IPS-NIHi7 (cell line): ENCODE measurements around the gene LPP.
A peak's percentile ranks its signal among the peaks of the same experiment; 100 is the strongest.

ENCODE experiments used
- DNase-seq: peaks from one replicate; pipeline ENCODE4 v3.0.0; 2012; ENCODE audit warnings: mixed read lengths; ENCODE audit errors: extremely low spot score

LPP gene

DNA sequence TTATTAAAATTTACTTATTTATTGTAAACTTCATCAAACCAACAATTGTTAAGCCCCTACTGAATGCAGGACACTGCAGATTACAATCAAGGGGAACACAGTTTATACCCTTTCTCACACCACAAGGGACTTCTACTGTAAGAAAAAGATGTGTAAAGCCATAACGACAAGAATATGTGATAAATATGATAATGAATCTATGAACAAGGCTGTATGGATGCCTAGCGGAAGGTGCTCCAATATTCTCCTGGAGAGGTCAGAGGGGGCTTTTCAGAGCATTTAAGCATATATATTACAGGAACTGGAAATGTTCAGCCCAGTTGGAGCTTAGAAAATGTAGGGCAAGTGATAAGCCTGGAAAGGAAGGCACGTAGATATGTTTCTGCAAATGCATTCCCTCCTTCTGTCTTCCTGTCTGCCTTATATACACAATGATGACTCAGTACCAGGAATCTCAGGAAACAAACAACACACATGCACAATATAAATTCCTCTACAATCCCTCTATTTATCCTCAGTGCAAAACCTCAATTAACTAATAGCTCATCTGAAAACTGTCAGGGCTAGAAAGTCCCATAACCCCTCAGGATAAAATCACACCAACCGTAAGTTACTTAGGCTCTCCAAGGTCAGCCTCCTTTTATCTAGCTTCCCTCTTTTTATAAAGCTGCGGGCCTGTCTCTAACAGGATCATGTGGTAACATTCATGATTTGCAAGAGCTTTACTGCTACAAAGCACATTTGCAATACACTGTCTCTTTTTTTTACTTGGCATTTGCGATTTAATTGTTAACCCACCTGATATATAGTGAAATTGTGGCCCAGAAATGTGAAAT is 393.1 kb downstream of the LPP start:
- no peak for DNase-seq

- DNase-seq = no peak
Measured at GRCh38 chr3:188553569-188553968, 399.6 kb downstream of the LPP start.

GRCh38 chr3:188554404-188554803 is 400.4 kb downstream of the LPP start:
- no peak for DNase-seq

GRCh38 chr3:188557235-188557634 is 403.3 kb downstream of the LPP start:
- no peak for DNase-seq

GRCh38 chr3:188558343-188559071 is 404.6 kb downstream of the LPP start:
- DNase-seq = no peak

DNA sequence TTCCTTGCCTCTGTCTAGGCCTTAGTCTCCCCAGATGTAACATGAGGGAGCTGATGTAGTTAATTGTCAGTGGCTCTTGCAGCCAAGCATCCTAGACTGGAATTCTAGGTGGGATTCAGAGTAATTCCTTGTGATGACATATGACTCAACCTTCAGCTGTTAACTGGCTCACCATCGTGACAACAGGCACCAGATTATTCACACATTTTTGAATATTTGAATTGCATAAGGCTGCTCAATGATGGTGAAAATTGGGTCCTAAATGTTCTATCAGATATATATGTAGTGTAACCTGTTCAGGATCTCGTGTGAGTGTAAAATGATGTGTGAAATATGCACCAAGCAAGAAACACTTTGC is 405.1 kb downstream of the LPP start:
- no peak for DNase-seq

DNA sequence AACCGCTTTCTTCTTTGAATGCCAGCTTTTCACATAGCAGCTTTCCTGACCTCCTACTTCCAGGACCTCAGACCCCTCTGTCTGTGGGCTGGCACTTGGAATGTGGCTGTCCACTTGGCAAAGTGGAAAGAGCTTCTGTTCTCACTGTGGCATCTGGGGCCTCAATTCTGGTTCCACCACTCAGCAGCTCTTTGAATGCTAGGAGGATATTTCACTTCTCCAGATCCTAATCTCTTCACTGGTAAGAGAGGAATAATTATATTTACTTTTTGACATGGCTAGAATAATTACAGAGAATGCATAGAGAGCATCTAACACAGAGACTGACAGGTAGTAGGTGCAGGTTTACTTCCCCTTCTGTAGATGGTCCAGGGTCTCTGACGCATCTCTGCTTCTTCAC is 405.9 kb downstream of the LPP start:
- no peak for DNase-seq

GRCh38 chr3:188562144-188562543 is 408.2 kb downstream of the LPP start:
- no peak for DNase-seq

DNA sequence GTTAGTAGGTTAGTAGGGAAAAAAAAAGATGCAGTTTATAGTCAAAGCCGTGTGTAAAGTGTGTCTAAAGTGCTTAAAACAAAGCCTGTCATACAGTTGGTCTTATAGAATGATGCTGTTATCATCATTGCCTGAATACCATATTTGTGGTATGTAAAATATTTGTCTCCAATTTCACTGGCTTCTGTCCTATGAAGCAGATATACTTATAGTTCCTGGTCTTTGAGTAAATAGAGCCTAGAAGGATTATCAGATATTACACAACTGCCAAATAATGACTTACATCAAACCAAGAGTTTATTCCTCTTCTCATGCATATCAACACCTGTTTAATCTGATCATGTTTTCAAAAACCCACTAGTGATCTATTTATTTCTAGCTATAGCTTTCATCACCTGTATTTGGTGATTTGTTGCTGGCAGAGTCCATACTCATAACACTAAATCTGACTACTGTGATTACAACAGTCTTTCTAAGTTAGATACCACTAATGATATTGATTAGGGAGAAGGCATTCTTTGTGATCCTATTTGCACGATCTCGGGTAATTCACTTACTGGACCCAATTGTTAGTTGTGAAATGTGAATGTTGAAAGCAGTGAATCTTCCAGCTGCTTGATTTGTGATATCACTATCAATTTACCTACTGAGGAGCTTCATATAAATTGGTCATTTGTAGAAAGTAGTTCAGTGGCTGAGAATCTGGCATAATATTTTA is 413.7 kb downstream of the LPP start:
- DNase-seq = no peak

GRCh38 chr3:188568736-188569135 is 414.8 kb downstream of the LPP start:
- no peak for DNase-seq

DNA sequence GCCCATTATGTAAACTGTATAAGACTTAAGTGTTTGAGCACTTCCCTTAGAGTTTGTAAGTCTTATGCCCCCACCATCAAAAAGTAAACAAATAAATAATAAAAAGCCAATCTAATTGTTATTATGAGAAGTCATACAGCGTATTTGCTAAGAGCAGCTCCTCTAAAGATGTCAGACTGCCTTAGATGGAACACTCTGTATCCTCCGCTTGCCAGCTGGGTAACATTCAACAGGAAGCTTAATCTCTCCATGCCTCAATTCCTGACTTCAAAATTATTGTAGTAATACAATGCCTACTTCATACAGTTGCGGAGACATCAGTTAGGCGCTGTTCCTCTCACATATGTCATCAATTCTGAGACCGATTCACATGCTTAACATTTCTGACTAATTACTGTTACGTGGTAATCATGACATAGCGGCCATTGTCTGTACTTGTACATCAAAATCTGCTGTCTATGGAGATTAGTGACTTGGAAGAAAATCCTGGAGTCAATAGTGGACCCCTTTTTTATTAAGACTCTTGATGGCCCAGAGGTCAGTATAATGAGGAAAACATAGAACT is 417.7 kb downstream of the LPP start:
- no peak for DNase-seq

DNA sequence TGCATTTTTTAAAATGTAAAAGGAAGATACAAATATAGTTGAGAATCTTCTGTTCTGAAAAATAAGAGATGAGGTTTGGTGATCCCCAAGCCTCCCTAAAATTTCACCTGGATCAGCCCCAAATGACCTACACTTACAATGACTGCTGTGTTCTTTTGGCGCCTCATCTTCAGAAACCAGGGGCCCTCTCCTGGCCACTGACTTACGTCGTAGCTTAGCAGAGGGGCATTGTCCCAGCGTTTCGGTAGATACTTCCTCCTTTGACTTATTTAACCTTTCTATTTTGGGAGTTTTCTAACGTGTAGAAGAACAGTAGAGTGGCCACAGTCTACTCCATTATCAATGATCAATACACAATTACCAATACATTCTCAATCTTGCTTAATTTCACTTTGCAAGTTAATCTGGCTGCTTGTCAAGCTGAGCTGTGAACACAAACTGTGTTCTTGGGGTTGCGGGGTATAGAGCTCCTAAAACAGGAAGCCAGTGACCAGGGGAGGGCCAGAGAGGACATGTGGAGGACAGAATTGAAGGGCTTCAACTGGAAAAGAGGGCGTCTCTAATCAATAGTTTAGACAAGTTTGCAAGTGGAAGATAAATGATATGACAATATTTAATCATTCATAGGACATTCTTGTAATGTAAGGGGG is 419.5 kb downstream of the LPP start:
- DNase-seq = peak; percentile 30

DNA sequence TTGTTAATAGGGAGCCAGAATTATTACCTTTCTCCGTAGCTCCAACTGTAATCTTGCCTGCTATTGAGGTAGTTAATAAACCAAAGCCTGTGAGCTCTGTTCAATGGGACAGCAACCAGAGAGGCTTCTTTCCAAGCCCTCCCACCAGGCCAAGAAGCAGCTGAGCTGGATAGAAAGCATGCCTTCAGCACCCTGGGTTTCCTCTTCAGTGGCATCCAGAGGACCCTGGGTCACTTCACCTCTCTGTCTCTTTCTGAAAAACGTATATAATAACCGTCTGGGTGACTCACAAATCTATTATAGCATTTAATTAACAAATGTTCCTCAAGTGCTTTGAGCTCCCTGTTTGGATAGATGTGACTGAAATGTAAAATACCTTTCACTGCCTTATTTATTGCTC is 420.0 kb downstream of the LPP start:
- DNase-seq = no peak

DNA sequence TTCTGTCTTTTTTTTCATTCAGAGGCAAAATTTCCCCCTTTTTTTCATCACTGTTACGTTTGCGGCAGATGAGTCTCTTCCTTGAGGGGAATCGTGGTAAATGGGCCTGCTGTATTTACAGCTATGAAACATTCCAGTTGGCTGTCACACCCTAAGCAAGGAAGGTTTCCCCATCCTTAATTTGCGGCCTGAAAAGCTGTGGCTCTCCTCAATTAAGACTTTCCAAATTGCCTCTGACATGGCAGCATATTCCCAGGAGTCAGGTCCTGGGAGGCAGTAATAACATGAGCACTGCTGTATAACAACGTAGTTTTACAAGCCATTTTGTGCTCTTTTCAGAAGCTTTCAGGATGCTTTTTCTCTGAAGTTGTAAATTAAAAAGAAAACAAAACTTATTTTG is 420.9 kb downstream of the LPP start:
- no peak for DNase-seq

GRCh38 chr3:188575501-188575900 is 421.5 kb downstream of the LPP start:
- DNase-seq = no peak

- no peak for DNase-seq
Measured at GRCh38 chr3:188577539-188577938, 423.6 kb downstream of the LPP start.

- no peak for DNase-seq
Measured at GRCh38 chr3:188578576-188579363, 424.8 kb downstream of the LPP start.

DNA sequence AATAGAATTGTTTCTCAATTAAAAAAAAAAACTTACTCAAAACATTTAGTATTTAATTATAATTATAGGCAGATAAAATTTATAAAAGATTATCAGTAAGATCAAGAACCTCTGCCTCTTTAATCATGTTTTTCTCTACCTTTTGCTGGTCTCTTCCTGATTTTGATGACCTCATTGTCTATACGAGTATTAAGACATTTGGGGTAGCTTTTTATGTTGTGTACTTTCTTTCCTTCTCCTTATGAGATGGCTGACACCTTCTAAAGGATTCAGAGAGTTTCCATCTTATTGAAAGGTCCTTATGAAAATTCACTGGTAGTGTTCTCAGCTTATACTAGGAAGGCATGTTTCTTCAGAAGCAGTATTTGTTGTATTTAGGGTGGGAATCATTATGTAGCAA is 426.3 kb downstream of the LPP start:
- no peak for DNase-seq

DNA sequence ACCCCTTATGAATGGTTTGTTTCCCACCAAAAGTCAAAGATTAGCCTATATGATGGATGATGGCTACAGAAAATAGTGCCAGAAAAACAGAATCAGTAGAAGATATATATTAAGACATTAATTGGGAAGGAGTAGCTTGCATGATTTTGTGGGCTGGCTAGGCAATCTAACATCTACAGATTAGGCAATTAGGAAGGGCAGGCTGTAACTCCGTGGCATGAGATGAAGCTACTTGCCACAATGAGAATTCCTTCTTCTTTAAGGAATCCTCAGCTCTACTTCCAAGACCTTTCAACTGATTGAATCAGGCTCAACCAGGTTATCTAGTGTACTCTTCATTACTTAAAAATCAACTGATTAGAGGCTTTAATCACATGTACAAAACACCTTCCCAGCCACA is 426.7 kb downstream of the LPP start:
- no peak for DNase-seq

DNA sequence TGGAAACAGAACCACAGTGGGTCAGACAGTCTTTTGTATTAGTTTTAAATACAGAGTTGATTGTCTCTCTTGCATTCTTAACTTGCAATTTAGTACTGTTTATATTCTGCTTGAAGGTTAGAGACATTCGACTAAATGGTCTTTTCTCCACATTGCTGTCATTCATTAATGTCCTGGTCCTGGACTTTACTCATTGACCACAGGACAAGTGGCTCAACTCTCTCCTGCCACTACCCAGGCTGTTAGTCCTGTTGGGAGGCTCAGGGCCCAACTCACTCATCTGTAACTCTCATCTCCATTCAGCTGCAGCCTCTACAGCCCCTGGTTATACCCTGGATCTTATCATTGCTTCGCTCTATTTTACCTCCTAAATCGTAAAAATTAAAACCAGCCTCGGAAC is 427.4 kb downstream of the LPP start:
- no peak for DNase-seq

DNA sequence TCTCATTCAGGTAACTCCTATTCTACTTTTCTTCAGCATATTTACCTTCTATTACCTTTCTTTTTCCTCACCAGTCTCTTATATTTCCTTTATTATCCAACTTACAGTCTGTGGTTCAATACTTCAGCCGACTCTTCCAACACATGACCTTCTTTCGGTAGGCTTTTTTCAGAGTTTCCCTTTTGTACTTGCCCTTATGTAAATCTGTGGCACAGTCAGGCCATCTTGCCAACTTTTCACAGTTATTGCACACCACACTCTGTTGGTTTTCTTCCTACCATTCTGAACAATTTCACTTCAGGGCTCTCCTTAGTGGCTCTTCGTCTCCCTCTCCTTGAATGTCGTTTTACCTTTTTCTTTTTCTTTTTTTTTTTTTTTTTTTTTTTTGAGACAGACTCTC is 427.8 kb downstream of the LPP start:
- DNase-seq = no peak
